Measurements from ENCODE around the gene CD300LG.

Gene CD300LG

DNA sequence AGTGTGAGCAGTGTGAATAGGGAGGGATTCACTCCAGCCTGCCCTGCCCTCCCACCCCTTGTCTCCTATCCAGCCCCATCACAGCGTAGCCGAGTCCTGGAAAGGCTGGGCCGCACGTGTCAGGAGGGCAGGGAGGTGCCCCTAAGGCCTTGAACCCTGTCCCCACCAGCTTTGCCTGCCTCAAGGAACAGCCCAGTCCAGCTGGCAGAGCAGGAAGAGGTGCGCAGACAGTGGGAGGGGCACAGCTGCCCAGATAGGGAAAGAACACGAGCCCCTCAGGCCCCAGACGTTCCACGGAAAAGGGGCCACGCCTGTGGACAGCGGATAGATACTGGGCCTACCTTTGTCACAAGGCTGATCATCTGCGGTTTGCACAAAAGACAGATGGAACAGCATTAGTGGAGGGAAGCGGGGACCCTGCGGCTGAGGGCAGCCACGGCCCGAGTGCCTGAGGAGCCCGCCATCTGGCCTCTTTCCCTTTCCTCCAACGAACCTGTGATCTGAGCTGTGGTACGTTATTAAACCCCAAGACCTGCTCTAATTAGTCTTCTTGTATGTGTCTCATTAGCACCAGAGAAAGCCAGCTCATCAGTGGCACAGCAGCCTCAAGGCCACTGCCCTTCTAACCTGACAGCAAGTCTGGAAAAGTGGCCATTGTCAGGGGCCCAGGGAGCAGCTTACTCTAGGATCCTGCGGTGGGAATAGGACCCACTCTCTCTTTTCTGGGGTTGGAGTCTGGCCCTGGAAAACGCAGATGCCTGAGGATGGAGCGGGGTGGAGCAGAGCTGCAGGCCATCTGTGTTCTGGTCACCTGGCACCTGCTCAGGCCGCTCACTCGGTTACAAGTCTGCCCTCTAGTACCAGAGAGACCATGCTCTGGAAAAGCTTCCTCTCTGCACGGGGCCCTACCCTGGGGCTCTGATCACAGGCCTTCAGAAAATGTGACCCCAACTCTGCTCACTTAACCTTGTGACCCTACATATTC is 30.3 kb upstream of the CD300LG start:
- no peak for DNase-seq (ENCODE audit: low read depth)
- TF ChIP-seq, protein P1, sequence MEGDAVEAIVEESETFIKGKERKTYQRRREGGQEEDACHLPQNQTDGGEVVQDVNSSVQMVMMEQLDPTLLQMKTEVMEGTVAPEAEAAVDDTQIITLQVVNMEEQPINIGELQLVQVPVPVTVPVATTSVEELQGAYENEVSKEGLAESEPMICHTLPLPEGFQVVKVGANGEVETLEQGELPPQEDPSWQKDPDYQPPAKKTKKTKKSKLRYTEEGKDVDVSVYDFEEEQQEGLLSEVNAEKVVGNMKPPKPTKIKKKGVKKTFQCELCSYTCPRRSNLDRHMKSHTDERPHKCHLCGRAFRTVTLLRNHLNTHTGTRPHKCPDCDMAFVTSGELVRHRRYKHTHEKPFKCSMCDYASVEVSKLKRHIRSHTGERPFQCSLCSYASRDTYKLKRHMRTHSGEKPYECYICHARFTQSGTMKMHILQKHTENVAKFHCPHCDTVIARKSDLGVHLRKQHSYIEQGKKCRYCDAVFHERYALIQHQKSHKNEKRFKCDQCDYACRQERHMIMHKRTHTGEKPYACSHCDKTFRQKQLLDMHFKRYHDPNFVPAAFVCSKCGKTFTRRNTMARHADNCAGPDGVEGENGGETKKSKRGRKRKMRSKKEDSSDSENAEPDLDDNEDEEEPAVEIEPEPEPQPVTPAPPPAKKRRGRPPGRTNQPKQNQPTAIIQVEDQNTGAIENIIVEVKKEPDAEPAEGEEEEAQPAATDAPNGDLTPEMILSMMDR (conservative IDR thresholded peaks at IDR 0.05; ENCODE audit: low read length) = no peak
- H3K4me3 ChIP-seq (ENCODE audit: low read length) = no peak overlapping the region

DNA sequence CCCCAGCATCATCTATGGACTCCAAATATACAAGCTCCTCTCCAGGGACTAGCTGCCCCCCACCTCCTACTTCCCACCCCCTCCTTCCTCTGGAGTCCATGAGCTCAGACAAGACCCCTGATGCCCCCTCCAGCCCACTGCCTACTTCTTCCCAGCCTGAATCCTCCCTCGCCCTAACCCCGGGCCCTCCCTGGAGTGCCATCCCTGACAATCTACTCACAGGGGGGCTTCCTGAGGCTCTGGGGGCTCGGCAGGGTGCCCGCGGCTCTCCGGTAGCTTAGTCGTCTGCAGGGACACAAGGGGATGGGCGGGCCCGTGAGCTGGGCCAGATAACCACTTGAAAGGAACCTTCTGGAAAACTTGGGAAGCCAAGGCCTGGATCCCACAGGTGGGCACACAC is 29.1 kb upstream of the CD300LG start:
- H3K4me3 ChIP-seq (ENCODE audit: low read length) = no peak overlapping the region
- TF ChIP-seq, protein P1 (conservative IDR thresholded peaks at IDR 0.05; ENCODE audit: low read length) = no peak
- DNase-seq (ENCODE audit: low read depth) = no peak

DNA sequence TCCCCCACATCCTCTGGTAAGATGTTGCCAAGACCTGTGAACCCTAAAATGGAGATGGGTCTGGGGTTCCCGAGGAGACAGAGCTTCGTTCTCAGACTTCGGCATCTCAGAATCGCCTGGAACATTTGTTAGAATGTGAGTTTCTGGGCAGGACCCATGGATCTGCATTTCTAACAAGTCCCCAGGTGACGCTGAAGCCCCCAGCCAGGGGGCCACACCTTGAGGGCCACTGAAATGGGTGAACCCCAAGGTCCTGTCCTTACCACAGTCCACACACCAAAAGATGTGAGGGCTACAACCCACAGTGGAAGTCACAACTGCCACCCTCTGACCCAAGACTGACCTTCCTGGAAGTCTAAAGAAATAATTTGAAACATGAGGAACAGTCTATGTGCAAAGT is 28.0 kb upstream of the CD300LG start:
- TF ChIP-seq, protein P1 (conservative IDR thresholded peaks at IDR 0.05; ENCODE audit: low read length) = no peak
- no peak overlapping the region for H3K4me3 ChIP-seq (ENCODE audit: low read length)
- no peak for DNase-seq (ENCODE audit: low read depth)

DNA sequence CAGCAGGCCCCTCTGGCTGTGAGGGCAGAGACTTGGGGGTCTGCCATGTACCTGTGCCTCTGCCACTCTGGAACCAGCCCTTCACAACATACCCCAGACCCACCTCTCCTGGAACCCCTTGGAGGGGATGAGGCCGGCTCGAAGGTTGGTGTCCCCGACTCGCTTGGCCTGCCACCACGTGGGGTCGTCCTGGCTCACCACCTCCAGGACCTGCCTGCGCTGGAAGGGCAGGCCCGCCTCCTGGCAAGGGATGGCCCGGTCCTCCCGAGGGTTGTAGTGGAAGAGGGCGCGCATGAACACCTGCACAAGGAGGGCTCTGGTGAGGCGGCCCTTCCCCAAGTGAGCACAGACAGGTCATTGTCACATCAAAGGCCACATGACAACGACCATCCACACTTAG is 26.2 kb upstream of the CD300LG start:
- DNase-seq (ENCODE audit: low read depth) = no peak
- H3K4me3 ChIP-seq (ENCODE audit: low read length) = no peak overlapping the region
- TF ChIP-seq, protein P1 (conservative IDR thresholded peaks at IDR 0.05; ENCODE audit: low read length) = no peak

DNA sequence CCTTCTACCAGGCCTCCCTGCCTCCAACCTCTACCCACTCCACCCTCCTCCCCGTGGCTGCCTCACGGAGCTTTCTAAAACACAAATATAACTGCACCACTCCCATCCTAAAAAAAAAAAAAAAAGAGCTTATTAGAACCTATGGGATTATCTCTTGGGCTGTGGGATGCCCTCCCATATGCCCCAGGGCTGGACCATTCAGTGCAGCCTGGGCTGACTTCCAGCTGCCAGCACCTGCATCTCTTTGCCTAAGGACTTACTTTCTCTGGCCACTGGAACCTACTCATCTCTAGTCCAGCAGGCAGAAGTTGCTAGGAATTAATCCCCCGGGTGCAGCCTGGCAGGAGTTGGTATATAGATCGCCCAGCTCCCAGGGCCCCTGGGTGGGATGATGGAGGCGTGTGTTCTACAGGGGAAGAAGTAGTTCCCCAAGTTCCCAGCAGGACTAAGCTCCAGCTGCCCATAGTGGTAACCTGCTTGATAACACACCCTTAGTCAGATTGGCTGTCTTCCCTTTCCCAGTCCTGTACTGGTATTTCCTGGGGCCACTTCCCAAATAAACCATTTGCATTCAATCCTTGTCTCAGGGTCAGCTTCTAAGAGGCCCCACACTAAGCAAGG is 24.3 kb upstream of the CD300LG start:
- H3K4me3 ChIP-seq (ENCODE audit: low read length) = no peak overlapping the region
- TF ChIP-seq, protein P1 (conservative IDR thresholded peaks at IDR 0.05; ENCODE audit: low read length) = no peak
- DNase-seq (ENCODE audit: low read depth) = no peak

DNA sequence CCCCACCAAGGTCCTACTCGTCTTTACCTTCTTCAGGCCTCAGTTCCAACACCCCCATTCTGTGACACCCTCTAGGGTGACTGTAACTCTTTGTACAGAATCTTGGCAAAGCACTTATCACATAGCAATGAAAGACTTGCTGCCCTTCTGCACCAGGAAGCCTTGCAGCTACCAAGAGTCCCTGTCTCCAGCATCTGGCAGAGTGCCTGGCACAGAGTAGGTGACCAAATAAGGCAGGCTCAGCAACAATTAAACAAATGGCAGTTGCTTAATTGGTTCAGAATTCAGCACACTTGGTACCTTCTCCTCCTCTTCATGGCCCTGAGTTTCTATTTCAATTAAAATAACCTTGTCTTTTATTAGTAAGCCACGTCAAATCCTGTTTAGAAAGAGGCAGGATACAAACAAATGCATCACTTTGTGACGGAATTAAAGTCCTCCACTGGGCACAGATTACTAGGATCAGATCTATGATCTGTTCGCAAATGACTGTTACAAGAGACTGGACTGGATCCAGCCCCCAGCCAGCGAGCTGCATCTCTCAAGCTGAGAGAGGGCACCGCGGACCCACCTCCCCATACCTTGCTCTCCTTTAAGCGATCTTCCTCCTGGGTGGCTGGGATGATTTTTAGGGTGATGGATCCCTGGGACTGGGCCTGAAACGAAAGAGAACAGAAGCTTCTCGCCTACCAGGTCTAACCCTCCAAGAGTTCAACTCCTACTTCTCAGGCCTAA is 23.5 kb upstream of the CD300LG start:
- no peak overlapping the region for H3K4me3 ChIP-seq (ENCODE audit: low read length)
- TF ChIP-seq, protein P1 (conservative IDR thresholded peaks at IDR 0.05; ENCODE audit: low read length) = no peak
- no peak for DNase-seq (ENCODE audit: low read depth)
